Osteoblast (primary cell): ENCODE measurements around the gene CHN2. TPM values are rescaled to one million over a fixed set of nuclear protein-coding genes. Genes with fewer than 3 reads are reported as not detected.

Experiments used
- DNase-seq: peaks from one replicate; pipeline ENCODE4 v3.0.0; 2011; ENCODE audit warnings: low spot score, mixed read lengths; ENCODE audit not compliant: insufficient read length; ENCODE audit errors: missing footprints
- H2AFZ ChIP-seq: 2 replicates; pipeline ENCODE4 v1.6.0; 2011; ENCODE audit warnings: mild to moderate bottlenecking, low read length
- H3K27ac ChIP-seq: 2 replicates; pipeline ENCODE4 v1.5.1; 2011; ENCODE audit warnings: mild to moderate bottlenecking, low read depth, low read length, moderate library complexity
- H3K27me3 ChIP-seq: 2 replicates; pipeline ENCODE4 v1.6.0; 2012; ENCODE audit warnings: mild to moderate bottlenecking, control low read depth, inconsistent platforms, low read length, moderate library complexity; ENCODE audit not compliant: insufficient read depth
- H3K36me3 ChIP-seq: 2 replicates; pipeline ENCODE4 v1.5.1; 2011; ENCODE audit warnings: mild to moderate bottlenecking, low read length, control low read depth, moderate library complexity; ENCODE audit not compliant: insufficient read depth
- H3K4me1 ChIP-seq: 2 replicates; pipeline ENCODE4 v1.5.1; 2011; ENCODE audit warnings: mild to moderate bottlenecking, low read length, control low read depth, moderate library complexity; ENCODE audit not compliant: insufficient read depth
- H3K4me2 ChIP-seq: 2 replicates; pipeline ENCODE4 v1.6.0; 2011; ENCODE audit warnings: mild to moderate bottlenecking, low read length; ENCODE audit not compliant: insufficient read depth
- H3K4me3 ChIP-seq: fragments of 200-600 bp; sonication (generic); 3 replicates; pipeline ENCODE4 v1.5.1; 2012; ENCODE audit warnings: mild to moderate bottlenecking, low read length, inconsistent platforms; ENCODE audit not compliant: insufficient read depth
- H3K79me2 ChIP-seq: 2 replicates; pipeline ENCODE4 v1.6.0; 2012; ENCODE audit warnings: mild to moderate bottlenecking, low read length, control low read depth, inconsistent platforms; ENCODE audit not compliant: insufficient read depth
- H3K9me3 ChIP-seq: 2 replicates; pipeline ENCODE4 v1.5.1; 2011; ENCODE audit warnings: low read depth, low read length, control low read depth
- H4K20me1 ChIP-seq: 2 replicates; pipeline ENCODE4 v1.6.0; 2012; ENCODE audit warnings: mild to moderate bottlenecking, low read length, control low read depth; ENCODE audit not compliant: insufficient read depth
- CTCF ChIP-seq: IDR thresholded peaks from 2 replicates; pipeline ENCODE4 v1.5.1; 2011; ENCODE audit warnings: mild to moderate bottlenecking, low read depth, low read length, moderate library complexity; ENCODE audit errors: extremely low read depth
- total RNA-seq: library from RNA; depleted of rRNA; stranded (reverse); fragments of >200 nt; gene quantifications from 2 replicates; pipeline ENCODE4 v1.2.3, GENCODE V29; 2012

Gene CHN2
- total RNA-seq, 1 donor: under 0.01 TPM

GRCh38 chr7:29326864-29327263 lies 132.3 kb downstream of the CHN2 start:
- H3K27ac ChIP-seq: no peak overlapping the region
- H4K20me1 ChIP-seq: no peaks in the 10 kb centered on the region
- H3K36me3 ChIP-seq: no peaks in the 10 kb centered on the region
- no peak overlapping the region for H3K4me2 ChIP-seq
- no peak for TF ChIP-seq CTCF
- no peak for DNase-seq
- H3K79me2 ChIP-seq: no peaks in the 10 kb centered on the region
- no peak overlapping the region for H3K4me3 ChIP-seq
- no peak overlapping the region for H2AFZ ChIP-seq
- peaks cover 8% of the 10 kb centered on the region for H3K27me3 ChIP-seq
- no peaks in the 10 kb centered on the region for H3K4me1 ChIP-seq
- no peaks in the 10 kb centered on the region for H3K9me3 ChIP-seq

GRCh38 chr7:29327455-29327854 lies 132.9 kb downstream of the CHN2 start:
- Histone ChIP-seq H3K9me3 (no peaks in the 10 kb centered on the region), H3K79me2 (no peaks in the 10 kb centered on the region), H3K4me3 (no peak overlapping the region), H3K36me3 (no peaks in the 10 kb centered on the region), H3K27me3 (peaks cover 12% of the 10 kb centered on the region), H3K4me2 (no peak overlapping the region), H2AFZ (no peak overlapping the region), H3K4me1 (no peaks in the 10 kb centered on the region), H3K27ac (no peak overlapping the region), H4K20me1 (no peaks in the 10 kb centered on the region)
- no peak for DNase-seq
- no peak for TF ChIP-seq CTCF

- H3K4me2 ChIP-seq: no peak overlapping the region
- peaks cover 18% of the 10 kb centered on the region for H3K27me3 ChIP-seq
- no peak for DNase-seq
- no peaks in the 10 kb centered on the region for H3K79me2 ChIP-seq
- no peaks in the 10 kb centered on the region for H3K4me1 ChIP-seq
- no peak overlapping the region for H3K4me3 ChIP-seq
- H4K20me1 ChIP-seq: no peaks in the 10 kb centered on the region
- no peak overlapping the region for H2AFZ ChIP-seq
- no peaks in the 10 kb centered on the region for H3K36me3 ChIP-seq
- no peak for TF ChIP-seq CTCF
- no peak overlapping the region for H3K27ac ChIP-seq
- no peaks in the 10 kb centered on the region for H3K9me3 ChIP-seq
Measured at GRCh38 chr7:29328045-29328444, 133.5 kb downstream of the CHN2 start.

- TF ChIP-seq CTCF: no peak
- Histone ChIP-seq H3K36me3 (no peaks in the 10 kb centered on the region), H3K79me2 (no peaks in the 10 kb centered on the region), H3K4me2 (no peak overlapping the region), H2AFZ (no peak overlapping the region), H3K27me3 (peaks cover 22% of the 10 kb centered on the region), H4K20me1 (no peaks in the 10 kb centered on the region), H3K4me3 (no peak overlapping the region), H3K27ac (no peak overlapping the region), H3K4me1 (no peaks in the 10 kb centered on the region), H3K9me3 (no peaks in the 10 kb centered on the region)
- DNase-seq: no peak
Measured at GRCh38 chr7:29328811-29329210, 134.2 kb downstream of the CHN2 start.
